HG03558 (cell line): ENCODE results near the gene DLGAP1.

Experiments
- ATAC-seq: cut with Tn5 transposase; IDR thresholded peaks from one replicate; pipeline ENCODE4 v1.9.1; 2021; ENCODE audit warnings: moderate number of reproducible peaks; ENCODE audit not compliant: unreplicated experiment; ENCODE audit errors: extremely low read depth

Gene DLGAP1

GRCh38 chr18:3842844-3843243 is 612.3 kb downstream of the DLGAP1 start:
- no peak for ATAC-seq

GRCh38 chr18:3840766-3841165 is 614.3 kb downstream of the DLGAP1 start:
- no peak for ATAC-seq

GRCh38 chr18:3839581-3839981 is 615.5 kb downstream of the DLGAP1 start:
- no peak for ATAC-seq

- ATAC-seq: no peak
Observed at GRCh38 chr18:3836483-3837335, 618.4 kb downstream of the DLGAP1 start.

- no peak for ATAC-seq
Observed at GRCh38 chr18:3832025-3832638, 623.0 kb downstream of the DLGAP1 start.

- ATAC-seq: no peak
Observed at GRCh38 chr18:3830604-3831003, 624.5 kb downstream of the DLGAP1 start.

- no peak for ATAC-seq
Observed at GRCh38 chr18:3827236-3827845, 627.8 kb downstream of the DLGAP1 start.

- no peak for ATAC-seq
Observed at GRCh38 chr18:3826021-3826420, 629.1 kb downstream of the DLGAP1 start.

- ATAC-seq: no peak
Observed at GRCh38 chr18:3824101-3824500, 631.0 kb downstream of the DLGAP1 start.

- no peak for ATAC-seq
Observed at GRCh38 chr18:3823073-3823472, 632.0 kb downstream of the DLGAP1 start.

GRCh38 chr18:3821524-3821923 is 633.6 kb downstream of the DLGAP1 start:
- no peak for ATAC-seq

- no peak for ATAC-seq
Observed at GRCh38 chr18:3819961-3820360, 635.1 kb downstream of the DLGAP1 start.

GRCh38 chr18:3816610-3817363 is 638.3 kb downstream of the DLGAP1 start:
- no peak for ATAC-seq

- no peak for ATAC-seq
Observed at GRCh38 chr18:3815991-3816390, 639.1 kb downstream of the DLGAP1 start.

GRCh38 chr18:3814816-3815215 is 640.3 kb downstream of the DLGAP1 start:
- ATAC-seq: no peak

GRCh38 chr18:3810296-3810695 is 644.8 kb downstream of the DLGAP1 start:
- no peak for ATAC-seq

- no peak for ATAC-seq
Observed at GRCh38 chr18:3808985-3809780, 645.9 kb downstream of the DLGAP1 start.

GRCh38 chr18:3806656-3807055 is 648.5 kb downstream of the DLGAP1 start:
- ATAC-seq: no peak

- ATAC-seq: no peak
Observed at GRCh38 chr18:3804336-3804735, 650.8 kb downstream of the DLGAP1 start.

GRCh38 chr18:3803350-3803749 is 651.8 kb downstream of the DLGAP1 start:
- ATAC-seq: no peak
